ENCODE results near the gene CRELD2. TPM values are rescaled to one million over a fixed set of nuclear protein-coding genes. Genes with fewer than 3 reads are reported as not detected.
"Not testable (repeated sequence)": the region's sequence is repeated elsewhere in the genome, so short reads cannot be mapped to it uniquely, and the experiment has no call there.

CRELD2 gene
- total RNA-seq, 2 donors from 2014 or later: 30.1 to 43.7 TPM

GRCh38 chr22:49937758-49938564 is 19.5 kb downstream of the CRELD2 start:
- intact Hi-C loops (cut with DNase I): no loop called here
- DNase-seq: peak; percentile 68
- no peak for ATAC-seq

DNA sequence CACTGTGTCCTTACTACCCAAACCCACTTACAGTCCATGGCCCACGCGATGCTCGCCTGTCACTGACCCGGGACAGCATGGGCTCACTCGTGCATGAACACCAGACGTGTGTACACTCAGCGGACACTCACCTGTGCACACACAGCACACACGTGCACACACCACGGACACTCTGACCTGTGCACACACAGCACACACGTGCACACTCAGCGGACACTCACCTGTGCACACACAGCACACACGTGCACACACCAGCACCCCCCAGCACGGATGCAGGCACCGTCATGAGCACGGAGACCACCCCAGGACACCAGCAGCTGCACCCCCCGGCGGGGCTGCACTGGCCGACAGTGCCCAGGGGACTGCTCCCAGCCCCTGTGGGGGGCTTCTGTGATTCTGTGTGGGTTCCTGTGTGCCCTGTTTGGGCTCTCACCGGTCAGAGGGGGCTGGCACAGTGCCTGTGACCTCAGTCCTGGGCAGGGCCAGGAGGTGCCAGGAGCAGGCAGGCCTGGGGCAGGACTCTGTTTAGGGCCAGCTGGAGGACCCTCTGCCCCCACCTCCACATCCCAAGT is 20.2 kb downstream of the CRELD2 start:
- intact Hi-C loops (cut with DNase I): no loop called here
- ATAC-seq (no peak), DNase-seq (no peak)

- no peak for ATAC-seq
- intact Hi-C loops (cut with DNase I): no loop called here
- no peak for DNase-seq
These were observed 23.3 kb downstream of the CRELD2 start for GRCh38 chr22:49941507-49942316.

DNA sequence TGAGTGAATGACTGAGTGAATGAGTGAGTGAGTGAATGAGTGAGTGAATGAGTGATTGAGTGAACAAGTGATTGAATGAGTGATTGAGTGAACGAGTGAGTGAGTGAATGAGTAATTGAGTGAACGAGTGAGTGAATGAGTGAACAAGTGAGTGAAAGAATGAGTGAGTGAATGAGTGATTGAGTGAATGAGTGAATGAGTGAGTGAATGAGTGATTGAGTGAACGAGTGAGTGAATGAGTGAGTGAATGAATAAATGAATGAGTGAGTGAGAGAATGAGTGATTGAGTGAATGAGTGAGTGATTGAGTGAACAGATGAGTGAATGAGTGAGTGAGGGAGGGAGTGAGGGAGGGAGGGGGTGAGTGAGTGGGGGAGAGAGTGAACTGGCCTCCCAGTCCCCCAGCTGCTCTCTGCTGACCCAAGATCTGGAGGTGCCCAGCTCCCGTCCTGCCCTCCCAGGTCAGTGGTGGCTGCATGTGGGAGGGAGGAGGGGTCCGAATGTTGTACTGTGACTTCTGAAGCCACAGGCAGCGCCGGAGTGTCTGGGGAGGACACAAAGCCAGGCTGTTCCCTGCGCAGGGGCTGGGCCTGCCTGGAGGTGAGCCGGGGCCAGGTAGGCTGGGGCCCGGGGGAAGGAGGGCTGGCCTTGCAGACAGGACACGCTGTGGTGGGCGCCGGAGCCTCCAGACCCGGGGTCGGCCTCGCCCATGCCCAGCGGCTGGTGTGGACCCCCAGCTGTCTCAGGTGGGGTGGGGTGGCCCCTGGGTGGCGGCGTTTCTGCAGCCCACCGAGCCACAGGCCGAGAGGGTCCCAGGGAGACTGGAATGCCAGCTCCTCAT is 24.4 kb downstream of the CRELD2 start:
- intact Hi-C loops (cut with DNase I): no loop called here
- DNase-seq: no peak
- no peak for ATAC-seq

DNA sequence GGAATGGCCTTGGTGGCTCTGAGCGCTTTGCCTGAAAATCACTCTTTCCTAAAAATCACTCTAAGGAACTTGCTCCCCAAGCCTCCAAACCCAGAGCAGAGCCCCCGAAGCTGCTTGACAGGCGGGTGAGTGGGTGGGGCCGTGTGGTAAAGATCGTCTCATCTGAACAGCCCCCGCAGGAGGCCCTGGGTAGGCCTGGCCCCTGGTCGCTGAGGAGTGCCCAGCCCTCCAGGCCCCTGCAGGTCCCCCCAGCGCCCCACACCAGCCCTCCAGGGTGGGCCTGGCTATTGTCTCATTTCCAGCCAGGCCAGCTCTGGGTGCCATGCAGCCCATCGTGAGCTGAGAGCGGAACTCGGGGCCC is 25.0 kb downstream of the CRELD2 start:
- no peak for DNase-seq
- intact Hi-C loops (cut with DNase I): no loop called here

DNA sequence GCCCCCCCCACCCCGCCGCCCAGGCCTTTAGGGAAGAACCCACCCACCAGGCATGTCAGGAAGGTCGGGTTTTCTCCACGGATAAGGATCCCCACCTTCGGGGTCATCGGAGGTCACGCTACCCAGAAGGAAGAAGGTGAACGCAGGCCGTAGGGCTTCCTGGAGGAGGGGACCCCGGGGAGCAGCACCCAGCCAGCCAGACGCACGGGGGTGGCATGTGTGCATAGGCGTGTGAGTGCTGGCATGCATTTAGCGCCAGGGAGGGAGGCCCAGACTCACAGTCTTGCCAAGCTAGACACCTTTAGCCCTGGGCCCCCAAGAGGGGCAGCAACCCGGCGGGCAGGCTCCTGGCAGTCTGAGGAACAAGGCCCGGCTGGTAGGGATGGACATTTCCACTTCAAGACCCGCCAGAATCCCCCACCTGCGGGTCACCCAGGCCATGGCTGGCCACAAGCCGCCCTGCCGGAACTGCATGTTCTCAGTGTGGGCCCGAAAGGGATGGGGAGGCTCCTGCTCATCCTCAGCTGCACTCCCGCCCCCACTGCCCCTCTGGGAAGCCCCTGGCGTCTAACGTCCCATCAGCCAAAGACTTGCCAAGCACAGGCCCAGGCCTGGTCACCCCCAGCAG is 25.5 kb downstream of the CRELD2 start:
- no peak for ATAC-seq
- no peak for DNase-seq
- intact Hi-C loops (cut with DNase I): no loop called here

More for the DNA sequence above, 25.0 kb downstream of the CRELD2 start:
- ATAC-seq: no peak

GRCh38 chr22:49944399-49944891 is 26.0 kb downstream of the CRELD2 start:
- ATAC-seq: no peak
- intact Hi-C loops (cut with DNase I): no loop called here
- no peak for DNase-seq

DNA sequence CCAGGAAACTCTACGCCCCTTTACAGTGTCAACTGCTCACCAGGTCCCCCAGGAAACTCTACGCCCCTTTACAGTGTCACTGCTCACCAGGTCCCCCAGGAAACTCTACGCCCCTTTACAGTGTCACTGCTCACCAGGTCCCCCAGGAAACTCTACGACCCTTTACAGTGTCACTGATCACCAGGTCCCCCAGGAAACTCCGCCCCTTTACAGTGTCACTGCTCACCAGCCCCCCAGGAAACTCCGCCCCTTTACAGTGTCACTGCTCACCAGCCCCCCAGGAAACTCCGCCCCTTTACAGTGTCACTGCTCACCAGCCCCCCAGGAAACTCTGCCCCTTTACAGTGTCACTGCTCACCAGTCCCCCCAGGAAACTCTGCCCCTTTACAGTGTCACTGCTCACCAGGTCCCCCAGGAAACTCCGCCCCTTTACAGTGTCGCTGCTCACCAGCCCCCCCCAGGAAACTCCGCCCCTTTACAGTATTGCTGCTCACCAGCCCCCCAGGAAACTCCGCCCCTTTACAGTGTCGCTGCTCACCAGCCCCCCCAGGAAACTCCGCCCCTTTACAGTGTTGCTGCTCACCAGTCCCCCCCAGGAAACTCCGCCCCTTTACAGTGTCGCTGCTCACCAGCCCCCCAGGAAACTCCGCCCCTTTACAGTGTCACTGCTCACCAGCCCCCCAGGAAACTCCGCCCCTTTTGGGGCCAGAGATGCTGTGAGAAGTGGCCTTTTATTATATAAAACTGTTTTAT is 26.8 kb downstream of the CRELD2 start:
- ATAC-seq; intact Hi-C loops (cut with DNase I); DNase-seq: not testable (repeated sequence)

GRCh38 chr22:49946612-49947295 is 28.3 kb downstream of the CRELD2 start:
- intact Hi-C loops (cut with DNase I): no loop called here
- DNase-seq (no peak), ATAC-seq (no peak)

DNA sequence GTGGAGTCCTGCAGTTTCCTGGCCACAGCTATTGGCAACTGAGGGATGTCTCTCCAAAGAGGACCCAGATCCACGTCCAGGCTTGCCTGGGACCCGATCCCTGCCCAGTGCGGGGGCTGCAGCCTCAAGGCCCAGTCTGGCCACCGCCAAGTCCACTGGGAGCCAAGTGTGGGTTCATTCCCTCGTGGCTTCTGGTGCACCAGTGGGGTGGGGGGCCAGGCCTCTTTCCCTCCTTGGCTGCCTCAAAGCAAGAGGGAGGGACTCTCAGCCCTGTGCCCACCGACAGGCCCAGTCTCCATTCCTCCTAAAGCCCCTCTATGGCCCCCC is 28.8 kb downstream of the CRELD2 start:
- no peak for ATAC-seq
- intact Hi-C loops (cut with DNase I): no loop called here
- no peak for DNase-seq

- DNase-seq: no peak
- intact Hi-C loops (cut with DNase I): no loop called here
- ATAC-seq: no peak
These were observed 29.9 kb downstream of the CRELD2 start for GRCh38 chr22:49948116-49948957.

DNA sequence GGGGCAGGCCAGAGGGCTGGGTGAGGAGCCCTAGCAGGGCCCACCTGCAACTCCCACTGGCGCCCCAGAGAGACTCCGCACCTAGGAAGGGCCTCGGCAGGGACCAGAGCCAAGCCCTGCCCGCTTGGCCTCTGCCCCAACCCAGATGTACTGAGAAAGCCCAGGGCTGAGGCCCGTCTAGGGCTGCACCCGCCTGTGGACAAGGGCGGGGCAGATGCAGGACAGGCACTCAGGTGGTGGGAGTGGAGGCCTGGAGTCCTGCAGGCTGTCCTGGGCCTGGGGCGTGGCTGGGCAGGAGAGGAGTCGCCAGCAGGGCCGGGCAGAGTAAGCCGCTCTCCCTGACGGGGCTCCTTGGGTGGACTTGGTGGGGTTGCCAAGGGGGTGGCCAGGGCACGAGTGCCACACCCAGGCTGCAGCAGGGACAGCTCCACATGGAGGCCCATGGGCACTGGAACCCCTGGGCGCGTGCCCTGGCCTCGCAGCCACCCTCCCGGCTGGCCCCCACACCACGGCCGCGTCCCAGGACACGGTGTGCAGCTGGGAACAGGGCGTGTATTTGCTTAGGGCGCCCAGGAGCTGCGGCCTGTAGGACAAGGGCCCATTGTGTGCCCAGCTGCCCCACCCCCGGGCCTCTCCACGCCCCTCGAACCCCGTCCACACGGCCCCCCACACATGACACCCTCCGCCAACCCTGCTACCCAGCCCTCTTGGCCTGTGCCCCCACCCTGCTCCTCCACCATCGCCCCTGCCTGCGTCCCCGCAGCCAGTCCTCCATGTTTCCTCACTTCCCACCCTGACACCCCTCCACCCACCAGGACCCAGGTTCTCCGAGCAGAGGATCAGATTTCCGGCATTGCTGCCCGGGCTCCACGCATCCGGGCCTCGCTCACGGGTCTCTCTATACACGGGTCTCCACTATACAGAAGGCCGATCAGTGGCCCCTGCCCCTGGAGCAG is 30.8 kb downstream of the CRELD2 start:
- intact Hi-C loops (cut with DNase I): no loop called here
- DNase-seq: no peak
- peak in 1 of 2 donors; percentile 52 for ATAC-seq

DNA sequence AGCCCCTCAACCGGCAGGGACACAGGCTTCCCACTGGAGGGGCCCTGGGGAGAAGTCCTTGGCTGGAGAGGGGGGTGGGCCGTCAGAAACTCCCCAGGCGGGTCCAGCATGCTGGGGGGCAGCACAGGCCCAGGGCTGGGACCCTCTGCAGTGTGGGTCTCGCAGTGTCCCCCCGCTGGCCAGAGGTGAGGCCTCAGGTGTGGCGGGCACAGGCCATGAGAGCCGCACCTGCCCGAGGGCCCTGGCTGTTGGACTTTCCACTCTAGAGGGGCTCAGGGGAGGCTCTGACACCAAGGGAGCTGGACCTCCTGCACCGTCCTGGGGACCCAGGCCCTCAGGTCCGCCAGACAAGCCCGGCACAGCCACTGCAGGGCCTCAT is 31.5 kb downstream of the CRELD2 start:
- no peak for ATAC-seq
- no peak for DNase-seq
- intact Hi-C loops (cut with DNase I): no loop called here

GRCh38 chr22:49950396-49950994 is 32.1 kb downstream of the CRELD2 start:
- ATAC-seq (no peak), DNase-seq (no peak)
- intact Hi-C loops (cut with DNase I): no loop called here

DNA sequence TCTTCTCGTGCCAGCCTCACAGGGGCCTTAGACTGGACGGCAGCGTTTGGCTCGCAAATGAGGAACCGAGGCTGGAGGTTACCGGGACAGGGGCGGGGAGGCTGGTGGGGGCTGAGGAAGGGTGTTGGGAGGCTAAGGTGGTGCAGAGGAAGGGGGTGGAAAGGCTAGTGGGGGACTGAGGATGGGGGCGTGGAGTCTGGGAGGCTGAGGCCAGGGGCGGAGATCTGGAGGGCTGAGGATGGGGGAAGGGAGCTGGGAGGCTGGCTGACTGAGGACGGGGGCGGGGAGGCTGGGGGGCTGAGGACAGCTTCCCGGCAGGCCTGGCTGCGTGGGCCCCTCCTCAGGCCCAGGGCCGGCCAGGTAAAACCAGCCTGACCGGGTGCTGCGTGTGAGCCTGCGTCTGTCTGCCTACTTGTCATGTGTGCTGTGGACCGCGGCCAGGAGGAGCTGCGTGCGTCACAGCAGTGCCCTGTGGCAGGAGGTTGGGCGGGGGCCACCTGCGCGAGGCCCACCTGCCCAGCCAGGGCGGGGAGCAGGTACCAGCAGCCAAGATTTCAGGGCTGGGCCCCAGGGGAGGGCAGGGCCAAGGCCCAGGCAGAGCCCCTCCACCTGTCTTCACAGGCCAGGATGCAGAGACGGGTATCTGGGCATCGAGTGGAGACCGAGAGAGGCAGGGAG is 32.7 kb downstream of the CRELD2 start:
- intact Hi-C loops (cut with DNase I): no loop called here
- ATAC-seq (no peak), DNase-seq (no peak)
